ENCODE results near the gene WSCD2.

- TF ChIP-seq CTCF (optimal IDR thresholded peaks at IDR 0.05 in 1 of 3, IDR thresholded peaks at IDR 0.05 in 1 of 3, conservative IDR thresholded peaks at IDR 0.05 in 1 of 3; ENCODE audit: extremely low read depth in 1 of 3, insufficient read depth in 2 of 3, low read length in 3 of 3) (no peak), EZH2 (IDR thresholded peaks at IDR 0.05; ENCODE audit: low read length) (no peak)
These were observed 102.9 kb downstream of the WSCD2 start for GRCh38 chr12:108231909-108232434.
